GM19463 (cell line): ENCODE measurements around the gene SPATA13.
"Not testable (repeated sequence)": the region's sequence is repeated elsewhere in the genome, so short reads cannot be mapped to it uniquely, and the experiment has no call there.

Source experiments
- ATAC-seq: cut with Tn5 transposase; IDR thresholded peaks from one replicate; pipeline ENCODE4 v1.9.1; 2021; ENCODE audit warnings: mild to moderate bottlenecking, moderate library complexity; ENCODE audit not compliant: unreplicated experiment

The SPATA13 gene

GRCh38 chr13:24160458-24161009 lies at the start of gene SPATA13:
TSS of gene SPATA13 (plus strand) at chr13:24160720. CDS start at chr13:24222930, 62,210 bp downstream.
- peak; percentile 77 for ATAC-seq

DNA sequence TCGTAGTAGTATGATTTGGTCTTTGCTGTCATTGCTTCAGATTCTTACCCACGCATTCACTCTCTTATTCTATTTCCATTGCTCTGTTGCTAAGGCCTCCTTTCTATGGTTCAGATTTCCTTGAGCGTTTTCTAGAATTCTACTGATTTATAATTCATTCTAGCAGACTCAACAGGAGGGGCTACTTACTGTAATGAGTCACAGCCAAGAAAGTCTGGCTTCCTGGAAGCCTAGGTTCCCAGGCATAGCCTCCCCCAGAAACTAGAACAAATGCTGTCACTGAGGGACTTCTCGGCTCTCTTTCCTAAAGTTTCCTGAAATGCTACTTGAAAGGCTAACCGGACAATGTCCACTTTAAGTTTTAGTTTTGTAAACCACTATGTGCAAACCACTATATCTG lies 47.7 kb upstream of the SPATA13 start:
- ATAC-seq: no peak

- ATAC-seq: no peak
Measured at GRCh38 chr13:24115671-24116070, 44.8 kb upstream of the SPATA13 start.

GRCh38 chr13:24116131-24116530 lies 44.4 kb upstream of the SPATA13 start:
- ATAC-seq: no peak

DNA sequence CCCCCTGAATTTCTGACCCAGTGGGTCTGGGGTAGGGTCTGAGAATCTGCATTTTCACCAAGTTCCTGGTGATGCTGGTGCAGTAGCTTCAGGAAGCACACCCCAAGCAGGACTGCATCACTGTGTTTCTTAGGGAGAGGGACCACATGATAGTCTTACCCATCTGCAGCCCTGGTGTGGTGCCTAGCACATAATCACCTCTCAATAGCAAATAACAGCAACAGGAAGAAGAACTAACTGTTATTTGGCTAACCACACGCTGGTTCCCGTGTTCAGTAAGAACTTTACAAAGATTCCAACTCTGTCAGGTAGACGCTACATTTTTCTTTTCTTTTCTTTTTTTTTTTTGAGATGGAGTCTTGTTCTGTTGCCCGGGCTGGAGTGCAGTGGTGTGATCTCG lies 41.9 kb upstream of the SPATA13 start:
- no peak for ATAC-seq

DNA sequence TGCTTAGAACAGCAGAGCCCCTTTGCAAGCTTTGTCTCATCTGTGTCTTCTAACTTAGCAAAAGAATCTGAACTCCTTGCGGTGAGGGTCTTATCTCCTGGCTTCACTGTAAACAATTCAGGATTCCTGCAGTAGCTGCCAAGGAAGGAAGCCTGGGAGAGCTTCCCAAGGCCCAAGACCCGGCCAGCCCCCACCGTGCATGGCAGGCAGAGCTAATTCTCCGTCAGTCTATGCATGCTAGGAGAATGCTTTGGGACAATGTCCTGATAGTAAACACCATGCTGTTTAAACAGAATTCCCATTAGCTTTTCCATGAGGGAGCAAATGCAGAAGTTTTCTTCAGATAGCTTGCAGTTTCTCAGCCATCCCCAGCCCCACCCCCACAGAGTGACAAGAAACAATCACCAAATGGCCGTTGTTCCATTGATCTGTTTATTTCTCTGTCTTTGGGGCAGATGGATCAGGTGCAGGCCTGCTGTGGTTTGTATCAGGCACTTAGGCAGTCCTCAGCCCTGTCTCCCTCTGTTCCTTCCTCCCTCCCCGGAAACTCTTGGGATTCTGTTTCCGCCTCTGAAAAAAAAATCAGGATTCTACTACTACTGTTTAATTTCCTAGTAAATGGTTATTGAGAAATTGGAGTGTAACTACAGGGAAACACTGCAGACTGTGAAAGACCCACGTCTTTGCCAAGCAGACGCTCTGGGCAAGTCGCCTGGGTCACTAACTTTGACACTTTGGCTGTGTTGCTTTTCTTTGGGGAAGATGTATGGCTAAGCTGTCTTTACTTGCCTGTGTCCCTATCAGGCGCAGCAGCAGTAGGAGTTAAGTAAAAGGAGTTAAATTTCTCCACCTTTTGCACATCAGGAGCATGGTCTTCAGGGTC lies 40.7 kb upstream of the SPATA13 start:
- no peak for ATAC-seq

DNA sequence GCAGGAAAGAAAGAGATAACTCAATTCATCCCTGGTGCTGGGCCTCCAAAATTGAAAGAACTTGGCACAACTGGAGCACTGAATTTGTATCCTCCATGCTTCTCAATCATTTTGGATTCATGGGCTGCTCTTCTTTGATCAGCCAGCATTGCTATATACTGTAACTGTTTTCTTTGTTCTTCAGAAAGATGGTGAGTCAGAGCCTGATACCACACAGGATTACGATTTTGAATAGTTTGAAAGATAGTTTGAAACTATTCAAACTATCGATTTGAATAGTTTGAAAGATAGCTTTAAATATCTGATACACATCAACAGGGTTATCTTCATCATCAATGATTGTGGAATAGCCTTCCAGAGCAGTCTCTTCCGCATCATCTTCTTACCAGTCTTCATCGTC lies 38.5 kb upstream of the SPATA13 start:
- not testable (repeated sequence) for ATAC-seq

DNA sequence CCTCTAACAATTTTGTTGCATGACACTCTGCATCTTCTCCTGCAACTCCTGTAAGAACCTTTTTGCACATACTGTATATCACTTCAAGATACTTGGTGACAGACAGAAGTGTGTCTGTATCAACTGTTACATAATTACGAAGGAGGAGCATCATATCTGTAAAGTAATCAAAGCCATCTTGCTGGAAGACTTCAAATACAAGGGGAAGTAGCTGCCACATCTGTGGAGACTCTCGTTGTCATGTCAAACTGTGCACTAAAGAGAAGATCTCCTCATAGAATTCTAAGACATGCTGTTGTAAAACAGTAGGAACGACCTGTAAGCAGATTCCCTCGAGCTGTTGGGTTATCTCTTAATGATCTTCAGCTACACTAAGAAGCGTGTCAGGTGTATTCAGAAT lies 38.0 kb upstream of the SPATA13 start:
- ATAC-seq: no peak

- no peak for ATAC-seq
Measured at GRCh38 chr13:24123761-24124160, 36.8 kb upstream of the SPATA13 start.

GRCh38 chr13:24124789-24125476 lies 35.6 kb upstream of the SPATA13 start:
- ATAC-seq: peak; percentile 77

DNA sequence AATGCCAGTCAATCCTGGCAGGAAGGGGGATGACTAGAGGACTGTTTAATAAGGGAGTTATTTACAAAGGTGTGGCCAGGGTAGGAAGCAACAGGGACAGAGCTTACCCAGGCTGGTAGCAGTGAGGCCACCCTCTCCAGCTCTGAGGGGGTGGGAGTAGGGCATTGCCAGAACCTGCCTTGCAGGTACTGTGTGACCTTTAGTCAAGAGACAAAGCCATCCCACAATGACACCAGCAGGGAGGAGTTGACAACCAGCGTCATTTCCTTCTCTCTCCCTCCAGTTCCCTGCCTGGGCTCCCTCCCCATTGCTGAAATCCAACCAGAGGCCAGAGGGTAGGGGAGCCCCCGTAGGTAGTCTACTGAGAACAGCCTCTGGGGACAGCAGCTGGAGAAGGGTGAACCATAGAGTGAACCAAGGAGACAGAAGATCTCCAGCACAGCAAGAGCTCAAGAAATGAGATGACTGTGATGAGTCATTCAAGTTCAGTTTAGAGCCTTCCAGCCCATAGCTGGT lies 33.3 kb upstream of the SPATA13 start:
- peak; percentile 87 for ATAC-seq

GRCh38 chr13:24128112-24128511 lies 32.4 kb upstream of the SPATA13 start:
- ATAC-seq: no peak

GRCh38 chr13:24128962-24129361 lies 31.6 kb upstream of the SPATA13 start:
- no peak for ATAC-seq

DNA sequence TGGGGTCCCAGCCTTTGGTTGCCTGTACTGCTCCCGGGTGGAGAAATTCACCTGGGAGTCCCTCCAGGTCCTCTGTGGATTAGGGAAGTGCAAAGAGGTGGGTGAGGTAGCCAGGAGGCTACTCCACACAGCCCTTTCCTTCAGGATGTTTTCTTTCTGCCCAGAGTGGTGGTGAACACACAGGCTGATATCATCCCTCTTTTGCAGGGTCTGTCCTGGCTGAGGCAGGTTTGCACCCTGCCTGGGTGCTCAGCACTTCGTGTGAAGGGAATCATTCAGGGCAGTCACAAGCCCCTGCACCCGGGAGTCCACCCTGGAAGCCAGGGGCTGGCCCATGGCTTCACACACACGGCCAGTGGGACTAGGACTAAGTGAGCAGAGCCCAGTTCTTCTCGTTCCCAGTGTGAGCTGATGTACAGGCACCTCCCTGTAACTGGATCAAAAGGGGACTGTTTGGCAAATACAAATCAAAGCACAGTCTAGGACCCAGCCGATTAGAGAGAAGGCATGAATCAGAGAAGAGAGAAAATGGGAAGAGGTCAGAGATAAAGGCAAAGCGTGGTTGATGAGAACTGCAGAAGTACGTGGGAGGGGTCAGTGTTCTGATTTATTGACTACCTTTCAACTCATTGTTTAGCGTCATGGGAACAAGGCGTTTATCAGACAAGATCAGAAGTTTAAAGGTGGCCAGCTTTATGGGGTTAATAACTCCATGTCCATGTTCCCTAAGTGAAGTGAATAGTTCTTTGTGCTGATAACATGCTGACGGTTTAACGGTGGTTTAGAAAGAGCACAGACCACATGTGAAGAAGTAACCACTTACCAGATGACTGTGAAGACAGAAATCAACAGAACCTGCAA lies 30.4 kb upstream of the SPATA13 start:
- ATAC-seq: no peak

GRCh38 chr13:24131749-24132148 lies 28.8 kb upstream of the SPATA13 start:
- no peak for ATAC-seq

- no peak for ATAC-seq
Measured at GRCh38 chr13:24133021-24133795, 27.3 kb upstream of the SPATA13 start.

GRCh38 chr13:24134231-24134630 lies 26.3 kb upstream of the SPATA13 start:
- no peak for ATAC-seq

DNA sequence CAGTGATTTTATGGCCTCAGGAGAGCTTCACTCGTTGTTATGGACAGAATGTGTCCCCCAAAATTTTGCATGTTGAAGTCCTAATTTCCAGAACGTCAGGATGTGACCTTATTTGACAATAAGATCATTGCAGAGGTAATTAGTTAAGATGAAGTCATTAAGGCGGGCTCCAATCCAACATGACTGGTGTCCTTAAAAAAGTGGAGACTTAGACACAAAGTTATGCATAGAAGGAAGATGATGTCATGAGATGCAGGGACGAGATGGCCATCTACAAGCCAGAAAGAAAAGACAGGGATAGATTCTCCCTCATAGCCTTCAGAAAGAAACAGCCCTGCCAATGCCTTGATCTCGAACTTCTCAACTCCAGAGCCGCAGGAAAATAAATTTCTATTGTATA lies 25.8 kb upstream of the SPATA13 start:
- no peak for ATAC-seq

DNA sequence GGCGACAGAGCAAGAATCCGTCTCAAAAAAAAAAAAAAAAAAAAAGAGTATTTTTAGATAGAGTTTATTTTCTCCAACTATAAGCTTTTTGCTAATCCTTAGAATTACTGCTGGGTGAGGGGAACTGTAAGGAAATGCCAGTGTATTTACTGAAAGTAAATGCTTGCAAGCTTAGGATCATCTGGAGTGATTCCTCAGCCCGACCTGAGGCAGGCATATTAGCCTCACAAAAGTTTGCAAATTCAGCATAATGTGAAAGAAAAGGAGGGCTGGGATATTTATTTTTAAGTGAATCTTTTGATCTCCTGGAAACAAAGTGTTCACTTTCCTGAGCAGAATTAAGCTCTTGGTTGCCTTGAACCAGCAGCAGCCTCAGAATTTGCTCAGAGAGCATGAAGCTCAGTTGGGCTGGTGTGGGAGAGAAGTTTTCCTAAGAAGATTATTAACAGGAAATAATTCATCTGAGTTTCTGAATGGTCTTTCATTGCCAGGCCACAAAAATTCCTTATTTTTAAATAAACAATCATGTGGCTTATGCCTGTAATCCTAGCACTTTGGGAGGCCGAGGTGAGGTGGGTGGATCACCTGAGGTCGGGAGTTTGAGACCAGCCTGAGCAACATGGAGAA lies 24.7 kb upstream of the SPATA13 start:
- ATAC-seq: no peak

DNA sequence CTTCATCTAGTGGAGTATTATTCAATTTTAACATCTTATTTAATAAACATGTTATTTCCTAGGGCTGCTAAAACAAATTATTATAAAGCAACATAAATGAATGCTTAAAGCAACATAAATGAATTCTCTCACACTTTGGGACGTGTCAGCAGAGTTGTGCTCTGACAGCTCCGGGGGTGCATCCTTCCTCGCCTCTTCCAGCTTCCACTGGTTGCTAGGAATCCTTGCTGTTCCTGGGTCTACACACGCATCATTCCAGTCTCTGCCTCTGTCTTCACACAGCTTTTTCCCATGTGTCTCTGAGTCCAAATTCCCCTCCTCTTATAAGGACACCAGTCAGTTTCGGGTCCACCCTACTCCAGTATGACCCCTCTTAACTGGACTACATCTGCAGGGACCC lies 21.6 kb upstream of the SPATA13 start:
- ATAC-seq: no peak
